Heart left ventricle (tissue), 16 donors: ENCODE results near the gene TBC1D8. TPM values are rescaled to one million over a fixed set of nuclear protein-coding genes. Genes with fewer than 3 reads are reported as not detected.

Source experiments
- ATAC-seq, 4 donors: fragments of 200-7000 bp; cut with Tn5 transposase; one replicate each; pipeline ENCODE4 v1.9.1; 2020 to 2022; ENCODE audit warnings: moderate library complexity in 4 of 4, mild to moderate bottlenecking in 3 of 4, moderate number of reproducible peaks in 1 of 4
- DNase-seq, 5 donors: peaks; one replicate each; pipeline ENCODE4 v3.0.0-alpha.2; 2020
- H3K27ac ChIP-seq, 12 donors: fragments of 200-600 bp; sonication (generic) in 4 of 12; one replicate each; pipeline versions ENCODE4 v1.5.0 to v1.8.0; 2016 to 2022; ENCODE audit warnings: mild to moderate bottlenecking in 2 of 12
- H3K27me3 ChIP-seq, 9 donors: fragments of 200-600 bp; sonication (generic) in 2 of 9; one replicate each; pipeline versions ENCODE4 v1.5.1 to v1.8.0; 2016 to 2022; ENCODE audit warnings: mild to moderate bottlenecking in 3 of 9
- H3K36me3 ChIP-seq, 9 donors: fragments of 200-600 bp; sonication (generic) in 2 of 9; one replicate each; pipeline versions ENCODE4 v1.5.0 to v1.8.0; 2018 to 2022; ENCODE audit warnings: mild to moderate bottlenecking in 2 of 9
- H3K4me1 ChIP-seq, 12 donors: fragments of 200-600 bp; sonication (generic) in 4 of 12; one replicate each; pipeline versions ENCODE4 v1.5.0 to v1.8.0; 2016 to 2022; ENCODE audit warnings: mild to moderate bottlenecking in 3 of 12
- H3K4me3 ChIP-seq, 12 donors: fragments of 200-600 bp; sonication (generic) in 4 of 12; one replicate each; pipeline versions ENCODE4 v1.5.0 to v1.8.0; 2017 to 2022; ENCODE audit warnings: mild to moderate bottlenecking in 9 of 12, moderate library complexity in 4 of 12
- H3K9me3 ChIP-seq, 12 donors: fragments of 200-600 bp; sonication (generic) in 4 of 12; one replicate each; pipeline versions ENCODE4 v1.5.0 to v1.8.0; 2016 to 2022; ENCODE audit warnings: mild to moderate bottlenecking in 1 of 12
- POLR2A ChIP-seq, 2 donors: fragments of 450-650 bp; IDR thresholded peaks; one replicate each; pipeline ENCODE4 v1.6.1; 2017; ENCODE audit warnings: antibody characterized with exemption in 2 of 2, mild to moderate bottlenecking in 2 of 2, moderate library complexity in 2 of 2
- WGBS, 4 donors: extraction: QIAGEN DNeasy Blood & Tissue Kit in 2 of 4; methylation state at CpG; one replicate each; pipeline versions ENCODE4 v1.1.5 to v1.1.7; 2013 to 2018; 5-methylcytosine and 5-hydroxymethylcytosine counted together
- intact Hi-C, 10 donors: fragments of 100-400 bp; cut with DNase I; formaldehyde crosslinking; loops; one replicate each; pipeline versions ENCODE4 v1.11.1 to v1.14.2; 2022
- long read RNA-seq, 3 donors: library from polyadenylated mRNA; unstranded; transcript quantifications; one replicate each; pipeline ENCODE4 v2.0.0, GENCODE V29; 2020 to 2021
- polyA plus RNA-seq, 2 donors: library from polyadenylated mRNA; stranded (reverse); fragments of 200-250 nt; gene quantifications; one replicate each; pipeline ENCODE4 v1.2.3, GENCODE V29; 2013
- total RNA-seq, 9 donors: library from RNA; depleted of rRNA in 2 of 9; stranded (reverse); fragments of >200 nt in 2 of 9; fragmentation: NEBNext Ultra II Directional in 3 of 9; extraction: Animal tissue kit (Norgen Biotek cat#: 25700) in 3 of 9; gene quantifications; one replicate each; pipeline versions ENCODE4 v1.1.0 to v1.2.4, GENCODE V29; 2016 to 2023
- TF ChIP-seq, protein P1 (sequence below), 12 donors: fragments of 200-600 bp; sonication (generic) in 4 of 12; IDR thresholded peaks; one replicate each; pipeline versions ENCODE4 v1.5.0 to v1.8.0; 2018 to 2022; ENCODE audit warnings: antibody characterized with exemption in 12 of 12, mild to moderate bottlenecking in 5 of 12
- donor health status: ischemic (EF 13 %, LVEDD 7.1; RV severe dilation, severe dysfunction).
- donor health status: healthy with polysubstance abuse.
- donor health status: DM: no; HTN: yes; CAD: no.
- donor health status: DM: no; HTN: no; CAD: no.
- donor health status: ischemic (EF 25% LVEDD 6.9; RV normal size, moderate dysfunction).
- donor health status: ischemic (EF 25% LVEDD 5.7; RV mildly dilated, moderate dysfunction).
- donor health status: healthy.
- donor health status: DM: yes; HTN: yes; CAD: no.
- donor health status: ischemic (EF 35%, LVEDD 5.7; RV mildly dilated, moderate dysfunction).
- donor health status: nonischemic (EF 11% LVEDD 7.7; RV severe dilation, severe dysfunction).
- donor health status: DM: yes; HTN: yes; CAD: no.
- donor health status: PGD.
- donor health status: ischemic (EF 29% LVEDD 5.4; RV normal size, mild dysfunction).
- donor health status: nonischemic (EF 23%, LVEDD 6.1; RV moderate dilation, normal function).

The TBC1D8 gene
- total RNA-seq (10 to 100 TPM; 36.9 to 61.7 (median 53.3) TPM), polyA plus RNA-seq (10 to 100 TPM; 30.1 to 35.8 TPM)
- long read RNA-seq, donor 1, transcript TBC1D8-202 (20 exons, 3,803 nt): minor isoform, 8 of 55 reads
- long read RNA-seq, donor 1, transcript TBC1D8-201 (20 exons, 3,627 nt): major isoform, 10 of 55 reads
- long read RNA-seq, donor 1, partial matches to known transcripts: 25 of 55 reads
- long read RNA-seq, donor 1, other reads (novel, unspliced or antisense): 12 of 55 reads
- long read RNA-seq, donor 2, transcript TBC1D8-202 (20 exons, 3,803 nt): major isoform, 14 of 87 reads
- long read RNA-seq, donor 2, transcript TBC1D8-201 (20 exons, 3,627 nt): minor isoform, 10 of 87 reads
- long read RNA-seq, donor 2, partial matches to known transcripts: 54 of 87 reads
- long read RNA-seq, donor 2, other reads (novel, unspliced or antisense): 9 of 87 reads
- long read RNA-seq, donor 3, transcript TBC1D8-201 (20 exons, 3,627 nt): major isoform, 9 of 45 reads
- long read RNA-seq, donor 3, partial matches to known transcripts: 25 of 45 reads
- long read RNA-seq, donor 3, other reads (novel, unspliced or antisense): 7 of 45 reads

DNA sequence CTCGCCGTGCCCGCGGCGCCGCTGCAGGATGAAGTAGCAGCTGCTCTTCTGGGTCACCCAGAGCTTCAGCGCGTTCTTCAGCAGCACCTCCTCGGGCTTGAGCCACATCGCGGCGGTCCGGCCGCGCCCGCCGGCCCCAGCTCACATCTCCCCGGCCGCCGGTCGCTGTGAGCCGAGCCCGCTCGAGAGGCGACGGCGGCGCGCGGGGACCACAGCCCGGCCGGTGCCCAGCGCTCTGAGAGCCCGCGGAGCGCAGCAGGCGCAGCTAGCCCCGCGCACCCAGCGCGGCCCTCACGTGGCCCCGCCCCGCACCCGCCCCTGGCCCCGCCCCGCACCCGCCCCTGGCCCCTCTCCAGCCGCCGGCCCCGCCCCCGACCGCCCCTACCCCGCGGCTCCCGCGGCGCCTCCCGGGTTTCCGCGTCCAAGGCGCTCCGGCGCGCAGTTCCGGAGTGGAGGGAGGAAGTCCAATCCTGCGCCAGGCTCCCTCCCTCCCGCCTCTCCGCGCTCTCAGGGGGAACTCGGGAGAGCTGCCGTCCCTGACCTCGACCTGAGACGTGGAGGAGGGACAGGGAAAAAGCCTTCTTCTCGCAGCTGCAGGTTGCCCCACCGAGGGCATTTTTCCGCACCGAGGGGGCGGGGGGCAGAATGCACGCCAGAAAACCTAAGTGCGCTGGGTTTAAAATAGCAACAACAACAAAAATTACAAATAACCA is at the start of gene TBC1D8:
Gene TBC1D8, minus strand, starts transcription at position 237 of the 713 bp plus-strand sequence. Its CDS starts 129 bp downstream, at position 108.
- H3K27ac ChIP-seq: peak within 1 kb of the TSS; percentile 57 to 97 (median 92)
- ATAC-seq (peak; percentile 85 to 91 (median 88)), DNase-seq (peak; percentile 93 to 96 (median 95))
- H3K36me3 ChIP-seq: no peaks in the 10 kb centered on the region
- H3K9me3 ChIP-seq: no peaks in the 10 kb centered on the region
- peaks cover 3 to 78% (median 59%) of the 10 kb centered on the region in 12 donors for H3K4me1 ChIP-seq
- peak within 1 kb of the TSS; percentile 72 to 95 (median 84) for H3K4me3 ChIP-seq
- H3K27me3 ChIP-seq: no peaks in the 10 kb centered on the region
- intact Hi-C loops: loop anchor here in 9 of 10 donors (1.0 to 10.0 kb wide), 13 partner anchors 39 to 547 kb away; partner anchors contain the start of gene CNOT11 (in 1 of the 9)
- TF ChIP-seq POLR2A (IDR thresholded peaks at IDR 0.05): peak; percentile 50 to 95
- TF ChIP-seq, protein P1, sequence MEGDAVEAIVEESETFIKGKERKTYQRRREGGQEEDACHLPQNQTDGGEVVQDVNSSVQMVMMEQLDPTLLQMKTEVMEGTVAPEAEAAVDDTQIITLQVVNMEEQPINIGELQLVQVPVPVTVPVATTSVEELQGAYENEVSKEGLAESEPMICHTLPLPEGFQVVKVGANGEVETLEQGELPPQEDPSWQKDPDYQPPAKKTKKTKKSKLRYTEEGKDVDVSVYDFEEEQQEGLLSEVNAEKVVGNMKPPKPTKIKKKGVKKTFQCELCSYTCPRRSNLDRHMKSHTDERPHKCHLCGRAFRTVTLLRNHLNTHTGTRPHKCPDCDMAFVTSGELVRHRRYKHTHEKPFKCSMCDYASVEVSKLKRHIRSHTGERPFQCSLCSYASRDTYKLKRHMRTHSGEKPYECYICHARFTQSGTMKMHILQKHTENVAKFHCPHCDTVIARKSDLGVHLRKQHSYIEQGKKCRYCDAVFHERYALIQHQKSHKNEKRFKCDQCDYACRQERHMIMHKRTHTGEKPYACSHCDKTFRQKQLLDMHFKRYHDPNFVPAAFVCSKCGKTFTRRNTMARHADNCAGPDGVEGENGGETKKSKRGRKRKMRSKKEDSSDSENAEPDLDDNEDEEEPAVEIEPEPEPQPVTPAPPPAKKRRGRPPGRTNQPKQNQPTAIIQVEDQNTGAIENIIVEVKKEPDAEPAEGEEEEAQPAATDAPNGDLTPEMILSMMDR (IDR thresholded peaks at IDR 0.05): peak in 1 of 12 donors; percentile 15
- 0% methylated on average over 11 to 81 of the region's 81 CpGs for WGBS, 4 donors

DNA sequence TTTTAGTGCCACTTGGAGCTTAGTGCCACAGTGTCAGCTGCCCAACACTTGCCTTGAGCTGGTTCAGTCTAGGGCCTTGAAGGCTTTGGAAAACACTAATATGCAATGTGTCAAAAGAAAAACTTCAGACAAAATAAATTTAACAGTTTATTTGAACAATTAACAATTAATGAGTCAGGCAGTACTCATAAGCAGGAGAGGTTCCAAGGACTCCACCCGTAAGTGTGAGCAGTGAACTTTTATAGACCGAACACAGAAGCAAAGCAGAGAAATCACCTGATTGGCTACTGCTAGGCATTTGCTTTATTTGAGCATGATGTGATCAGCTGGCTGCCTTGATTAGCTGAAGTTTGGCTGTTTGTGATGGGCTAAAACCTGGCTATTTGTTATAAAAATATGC is 49.5 kb upstream of the TBC1D8 start:
- 52 to 66% (median 60%) methylated on average over 2 of the region's 2 CpGs for WGBS, 4 donors
- Histone ChIP-seq H3K27ac (no peak overlapping the region), H3K4me3 (no peak overlapping the region), H3K36me3 (no peaks in the 10 kb centered on the region), H3K4me1 (peaks cover 0 to 26% (median 0%) of the 10 kb centered on the region in 12 donors), H3K27me3 (no peaks in the 10 kb centered on the region), H3K9me3 (no peaks in the 10 kb centered on the region)
- DNase-seq: no peak
- TF ChIP-seq POLR2A (IDR thresholded peaks at IDR 0.05): no peak
- TF ChIP-seq, protein P1 (IDR thresholded peaks at IDR 0.05): no peak
- intact Hi-C loops: loop anchor here in 4 of 10 donors (5.0 to 10.0 kb wide), 4 partner anchors 43 to 596 kb away; no protein-coding TSS in a partner anchor
- ATAC-seq: peak in 2 of 4 donors; percentile 21 to 55

DNA sequence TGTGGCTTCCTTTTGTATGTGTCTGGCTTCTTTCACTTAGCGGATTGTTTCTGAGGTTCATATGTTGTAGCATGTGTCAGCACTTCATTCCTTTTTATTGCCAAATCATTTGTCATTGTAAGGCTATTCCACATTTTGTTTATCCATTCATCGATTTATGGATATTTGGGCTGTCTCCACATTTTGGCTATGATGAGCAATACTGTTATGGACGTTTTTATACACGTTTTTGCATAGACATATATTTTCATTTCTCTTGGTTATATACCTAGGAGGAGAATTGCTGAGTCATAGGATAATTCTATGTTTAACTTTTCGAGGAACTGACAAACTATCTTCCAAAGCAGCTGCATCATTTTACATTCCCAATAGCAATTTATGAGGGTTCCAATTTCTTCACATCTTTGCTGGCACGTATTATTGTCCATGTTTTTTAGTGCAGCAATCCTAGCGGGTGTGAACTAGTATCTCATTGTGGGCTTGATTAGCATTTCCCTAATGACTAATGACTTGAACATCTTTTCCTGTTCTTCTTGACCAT is 48.1 kb upstream of the TBC1D8 start:
- no peak for ATAC-seq

More for the DNA sequence above, 48.1 kb upstream of the TBC1D8 start:
- TF ChIP-seq POLR2A (IDR thresholded peaks at IDR 0.05): no peak
- TF ChIP-seq, protein P1 (IDR thresholded peaks at IDR 0.05): no peak
- peaks cover 0 to 20% (median 0%) of the 10 kb centered on the region in 12 donors for H3K4me1 ChIP-seq
- intact Hi-C loops: no loop called here
- no peaks in the 10 kb centered on the region for H3K36me3 ChIP-seq
- no peak overlapping the region for H3K4me3 ChIP-seq
- H3K27me3 ChIP-seq: no peaks in the 10 kb centered on the region
- H3K27ac ChIP-seq: no peak overlapping the region
- WGBS, 4 donors: 63 to 72% (median 68%) methylated on average over 7 of the region's 7 CpGs
- no peak for DNase-seq
- no peaks in the 10 kb centered on the region for H3K9me3 ChIP-seq
